ENCODE results near the gene MBOAT1. TPM values are rescaled to one million over a fixed set of nuclear protein-coding genes. Genes with fewer than 3 reads are reported as not detected.
A peak's percentile ranks its signal among the peaks of the same experiment; 100 is the strongest.
"Not testable (repeated sequence)": the region's sequence is repeated elsewhere in the genome, so short reads cannot be mapped to it uniquely, and the experiment has no call there.

MBOAT1 gene, protein sequence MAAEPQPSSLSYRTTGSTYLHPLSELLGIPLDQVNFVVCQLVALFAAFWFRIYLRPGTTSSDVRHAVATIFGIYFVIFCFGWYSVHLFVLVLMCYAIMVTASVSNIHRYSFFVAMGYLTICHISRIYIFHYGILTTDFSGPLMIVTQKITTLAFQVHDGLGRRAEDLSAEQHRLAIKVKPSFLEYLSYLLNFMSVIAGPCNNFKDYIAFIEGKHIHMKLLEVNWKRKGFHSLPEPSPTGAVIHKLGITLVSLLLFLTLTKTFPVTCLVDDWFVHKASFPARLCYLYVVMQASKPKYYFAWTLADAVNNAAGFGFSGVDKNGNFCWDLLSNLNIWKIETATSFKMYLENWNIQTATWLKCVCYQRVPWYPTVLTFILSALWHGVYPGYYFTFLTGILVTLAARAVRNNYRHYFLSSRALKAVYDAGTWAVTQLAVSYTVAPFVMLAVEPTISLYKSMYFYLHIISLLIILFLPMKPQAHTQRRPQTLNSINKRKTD
- 10.0 TPM for polyA plus RNA-seq (2012; ENCODE audit: missing spikeins)

- FAIRE-seq (peak; percentile 86), DNase-seq (ENCODE audit: insufficient read length) (peak; percentile 58)
- TF ChIP-seq POLR2A (IDR thresholded peaks at IDR 0.05; ENCODE audit: low read depth, low read length) (peak; percentile 76), POLR2AphosphoS5 (IDR thresholded peaks at IDR 0.05; ENCODE audit: low read depth, low read length) (peak; percentile 66; the same call in 1 of the 2 replicates), TAF1 (IDR thresholded peaks at IDR 0.05; ENCODE audit: borderline replicate concordance, low read depth, low read length) (no peak)
Observed at GRCh38 chr6:20212392-20213111, at the start of gene MBOAT1. Gene MBOAT1 (minus strand): TSS chr6:20212469. CDS start chr6:20212234, 235 bp downstream.

DNA sequence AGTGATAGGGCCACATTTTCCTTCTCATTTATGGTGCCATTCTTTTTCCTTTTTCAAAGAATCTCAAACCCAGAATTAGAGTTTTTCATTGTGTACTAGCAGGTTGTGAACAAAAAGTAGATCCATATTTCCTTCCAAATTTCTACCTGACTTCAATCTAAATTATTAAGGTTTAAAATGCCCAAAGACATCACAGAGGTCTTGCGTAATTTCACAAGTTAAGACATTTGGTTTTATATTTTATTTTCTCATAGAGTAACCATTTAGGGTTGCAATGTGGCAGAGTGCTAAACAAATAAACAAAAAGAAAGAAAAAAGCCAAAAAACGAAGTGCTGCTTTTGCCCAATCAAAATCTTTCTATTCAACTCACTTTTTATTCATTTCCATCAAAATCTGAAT lies 49.4 kb upstream of the MBOAT1 start:
- FAIRE-seq = no peak
- DNase-seq (ENCODE audit: insufficient read length) = no peak
- TF ChIP-seq POLR2A (IDR thresholded peaks at IDR 0.05; ENCODE audit: low read depth, low read length) = no peak
- no peak for TF ChIP-seq POLR2AphosphoS5 (IDR thresholded peaks at IDR 0.05; ENCODE audit: low read depth, low read length)
- TF ChIP-seq TAF1 (IDR thresholded peaks at IDR 0.05; ENCODE audit: borderline replicate concordance, low read depth, low read length) = no peak

DNA sequence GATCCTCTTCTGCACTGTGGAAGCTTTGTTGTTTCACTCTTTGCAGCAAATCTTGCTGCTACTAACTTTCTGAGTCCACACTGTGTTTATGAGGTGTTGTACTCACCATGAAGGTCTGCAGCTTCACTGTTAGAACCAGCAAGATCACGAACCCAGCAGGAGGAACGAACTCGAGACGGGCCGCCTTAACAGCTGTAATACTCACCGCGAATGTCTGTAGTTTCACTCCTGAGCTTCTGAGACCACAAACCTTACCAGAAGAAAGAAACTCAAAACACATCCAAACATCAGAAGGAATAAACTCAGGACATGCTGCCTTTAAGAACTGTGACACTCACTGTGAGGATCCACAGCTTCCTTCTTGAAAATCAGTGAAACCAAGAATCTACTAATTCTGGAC lies 48.1 kb upstream of the MBOAT1 start:
- FAIRE-seq (no peak), DNase-seq (ENCODE audit: insufficient read length) (no peak)
- no peak for TF ChIP-seq POLR2AphosphoS5 (IDR thresholded peaks at IDR 0.05; ENCODE audit: low read depth, low read length)
- TF ChIP-seq TAF1 (IDR thresholded peaks at IDR 0.05; ENCODE audit: borderline replicate concordance, low read depth, low read length) = no peak
- no peak for TF ChIP-seq POLR2A (IDR thresholded peaks at IDR 0.05; ENCODE audit: low read depth, low read length)

GRCh38 chr6:20259316-20260049 lies 47.2 kb upstream of the MBOAT1 start:
- DNase-seq (ENCODE audit: insufficient read length) (no peak), FAIRE-seq (no peak)

DNA sequence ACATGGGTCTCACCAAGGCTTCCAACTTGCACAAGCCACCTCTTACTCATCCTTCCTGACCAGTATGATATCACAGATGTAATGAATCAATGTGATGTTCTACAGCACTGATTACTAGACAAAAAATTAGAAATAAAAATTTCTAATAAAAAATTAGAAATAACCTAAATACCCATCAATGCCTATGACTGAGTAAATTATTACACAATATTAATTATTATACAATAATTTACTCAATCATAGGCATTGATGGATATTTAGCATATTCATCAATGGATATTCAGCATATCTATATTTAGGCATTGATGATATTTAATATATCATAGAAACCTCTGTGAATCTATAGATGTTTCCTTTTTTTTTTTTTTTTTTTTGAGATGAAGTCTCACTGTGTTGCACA lies 43.2 kb upstream of the MBOAT1 start:
- DNase-seq (ENCODE audit: insufficient read length) = no peak
- FAIRE-seq = no peak
- TF ChIP-seq POLR2AphosphoS5 (IDR thresholded peaks at IDR 0.05; ENCODE audit: low read depth, low read length) = no peak
- TF ChIP-seq POLR2A (IDR thresholded peaks at IDR 0.05; ENCODE audit: low read depth, low read length) = no peak
- no peak for TF ChIP-seq TAF1 (IDR thresholded peaks at IDR 0.05; ENCODE audit: borderline replicate concordance, low read depth, low read length)

More at GRCh38 chr6:20259316-20260049, 47.2 kb upstream of the MBOAT1 start:
- TF ChIP-seq POLR2A (IDR thresholded peaks at IDR 0.05; ENCODE audit: low read depth, low read length) (no peak), TAF1 (IDR thresholded peaks at IDR 0.05; ENCODE audit: borderline replicate concordance, low read depth, low read length) (no peak), POLR2AphosphoS5 (IDR thresholded peaks at IDR 0.05; ENCODE audit: low read depth, low read length) (no peak)

DNA sequence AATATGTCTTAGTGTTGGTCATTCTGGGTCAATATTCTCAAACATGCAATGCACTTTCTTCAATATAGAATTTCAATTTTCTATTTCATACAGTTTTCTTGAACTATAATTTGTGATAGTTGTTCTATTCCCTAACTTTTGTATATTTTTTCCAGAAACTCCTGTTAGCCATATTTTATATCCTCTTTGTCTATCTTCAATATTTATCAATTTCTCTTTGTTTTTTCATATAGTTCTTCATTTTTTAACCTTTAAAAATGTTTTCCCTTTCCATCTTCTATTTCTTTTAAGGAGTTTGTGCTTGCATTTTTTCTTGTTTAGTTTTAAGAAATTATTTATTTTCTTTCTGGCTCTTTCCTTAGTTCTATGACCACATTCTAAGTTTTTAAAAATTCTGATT lies 42.0 kb upstream of the MBOAT1 start:
- FAIRE-seq (no peak), DNase-seq (ENCODE audit: insufficient read length) (no peak)
- TF ChIP-seq TAF1 (IDR thresholded peaks at IDR 0.05; ENCODE audit: borderline replicate concordance, low read depth, low read length) (no peak), POLR2A (IDR thresholded peaks at IDR 0.05; ENCODE audit: low read depth, low read length) (no peak), POLR2AphosphoS5 (IDR thresholded peaks at IDR 0.05; ENCODE audit: low read depth, low read length) (no peak)

DNA sequence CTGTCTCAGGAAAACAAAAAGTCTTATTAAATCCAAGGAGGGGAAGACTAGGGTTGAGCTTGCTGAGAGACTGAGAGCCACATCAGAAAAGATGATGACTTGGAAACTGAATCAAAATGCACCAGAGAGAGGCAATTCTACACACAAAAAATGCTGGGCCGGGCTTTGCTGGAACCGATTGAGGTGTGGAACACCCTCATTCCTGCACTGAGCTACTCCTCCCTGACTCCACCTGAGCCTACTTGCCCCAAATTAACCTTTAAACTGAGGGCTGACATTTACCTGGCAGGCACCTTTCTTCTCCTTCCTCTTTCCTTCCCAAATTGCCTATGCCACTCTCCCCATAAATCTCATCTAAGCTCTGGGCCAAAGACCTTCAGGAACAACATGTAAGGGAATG lies 40.8 kb upstream of the MBOAT1 start:
- DNase-seq (ENCODE audit: insufficient read length) = no peak
- no peak for FAIRE-seq
- TF ChIP-seq POLR2A (IDR thresholded peaks at IDR 0.05; ENCODE audit: low read depth, low read length) = no peak
- no peak for TF ChIP-seq TAF1 (IDR thresholded peaks at IDR 0.05; ENCODE audit: borderline replicate concordance, low read depth, low read length)
- TF ChIP-seq POLR2AphosphoS5 (IDR thresholded peaks at IDR 0.05; ENCODE audit: low read depth, low read length) = no peak

DNA sequence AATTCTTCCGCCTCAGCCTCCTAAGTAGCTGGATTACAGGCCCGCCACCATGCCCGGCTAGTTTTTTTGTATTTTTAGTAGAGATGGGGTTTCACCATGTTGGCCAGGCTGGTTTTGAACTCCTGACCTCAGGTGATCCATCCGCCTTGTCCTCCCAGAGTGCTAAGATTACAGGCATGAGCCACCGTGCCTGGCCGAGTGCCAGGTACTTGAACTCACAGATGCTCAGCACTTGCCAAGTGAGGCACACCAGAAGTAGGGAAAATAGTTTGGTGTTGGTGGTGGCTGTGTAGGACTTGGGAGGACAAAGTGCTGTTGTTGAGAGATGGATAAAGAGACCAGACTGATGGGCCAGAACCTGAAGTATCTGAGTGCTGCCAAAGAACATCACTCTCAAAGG lies 40.0 kb upstream of the MBOAT1 start:
- TF ChIP-seq POLR2AphosphoS5 (IDR thresholded peaks at IDR 0.05; ENCODE audit: low read depth, low read length) (no peak), TAF1 (IDR thresholded peaks at IDR 0.05; ENCODE audit: borderline replicate concordance, low read depth, low read length) (no peak), POLR2A (IDR thresholded peaks at IDR 0.05; ENCODE audit: low read depth, low read length) (no peak)

GRCh38 chr6:20251525-20251924 lies 39.3 kb upstream of the MBOAT1 start:
- DNase-seq (ENCODE audit: insufficient read length) = no peak
- FAIRE-seq = no peak
- TF ChIP-seq TAF1 (IDR thresholded peaks at IDR 0.05; ENCODE audit: borderline replicate concordance, low read depth, low read length) (no peak), POLR2A (IDR thresholded peaks at IDR 0.05; ENCODE audit: low read depth, low read length) (no peak), POLR2AphosphoS5 (IDR thresholded peaks at IDR 0.05; ENCODE audit: low read depth, low read length) (no peak)

More for the DNA sequence above, 40.0 kb upstream of the MBOAT1 start:
- no peak for FAIRE-seq
- no peak for DNase-seq (ENCODE audit: insufficient read length)

- FAIRE-seq (no peak), DNase-seq (ENCODE audit: insufficient read length) (no peak)
- no peak for TF ChIP-seq POLR2A (IDR thresholded peaks at IDR 0.05; ENCODE audit: low read depth, low read length)
- no peak for TF ChIP-seq TAF1 (IDR thresholded peaks at IDR 0.05; ENCODE audit: borderline replicate concordance, low read depth, low read length)
- TF ChIP-seq POLR2AphosphoS5 (IDR thresholded peaks at IDR 0.05; ENCODE audit: low read depth, low read length) = no peak
Observed at GRCh38 chr6:20246125-20246524, 33.9 kb upstream of the MBOAT1 start.

DNA sequence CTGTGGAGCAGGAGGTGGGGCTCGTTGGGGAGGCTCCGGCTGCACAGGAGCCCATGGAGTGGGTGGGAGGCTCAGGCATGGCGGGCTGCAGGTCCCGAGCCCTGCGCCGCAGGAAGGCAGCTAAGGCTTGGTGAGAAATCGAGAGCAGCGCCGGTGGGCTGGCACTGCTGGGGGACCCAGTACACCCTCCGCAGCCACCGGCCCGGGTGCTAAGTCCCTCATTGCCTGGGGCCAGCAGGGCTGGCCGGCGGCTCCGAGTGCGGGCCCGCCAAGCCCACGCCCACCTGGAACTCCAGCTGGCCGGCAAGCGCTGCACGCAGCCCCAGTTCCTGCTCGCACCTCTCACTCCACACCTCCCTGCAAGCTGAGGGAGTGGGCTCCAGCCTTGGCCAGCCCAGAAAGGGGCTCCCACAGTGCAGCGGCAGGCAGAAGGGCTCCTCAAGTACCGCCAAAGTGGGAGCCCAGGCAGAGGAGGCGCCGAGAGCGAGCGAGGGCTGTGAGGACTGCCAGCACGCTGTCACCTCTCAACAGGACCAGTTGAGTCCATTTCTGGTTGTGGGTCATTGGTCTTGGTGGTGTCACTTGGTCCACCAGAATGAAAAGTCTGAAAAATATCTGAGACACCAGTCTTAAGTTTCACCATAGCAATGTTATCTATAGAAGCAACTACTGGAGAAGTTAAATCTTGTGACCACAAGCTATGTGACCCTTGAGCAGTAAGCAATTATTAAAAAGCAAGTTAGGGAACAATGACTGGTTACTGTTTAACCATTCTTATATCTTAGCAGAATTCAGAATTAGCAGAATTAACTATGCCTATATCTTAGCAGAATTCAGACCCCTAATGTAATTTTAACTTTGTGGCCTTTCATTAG lies 32.8 kb upstream of the MBOAT1 start:
- FAIRE-seq; DNase-seq (ENCODE audit: insufficient read length): not testable (repeated sequence)

Measured in GM12892 (cell line).